Peyer's patch (tissue), 4 donors: ENCODE results near the gene CDH1. TPM values are rescaled to one million over a fixed set of nuclear protein-coding genes. Genes with fewer than 3 reads are reported as not detected.

ENCODE experiments used
- DNase-seq, 3 donors: peaks; one replicate each; pipeline ENCODE4 v3.0.0-alpha.2; 2017 to 2019
- H3K27ac ChIP-seq, 4 donors: fragments of 200-600 bp; sonication (generic); one replicate each; pipeline ENCODE4 v1.5.1; 2016 to 2019
- H3K27me3 ChIP-seq, 2 donors: fragments of 200-600 bp; sonication (generic); one replicate each; pipeline ENCODE4 v1.5.1; 2019
- H3K36me3 ChIP-seq, 3 donors: fragments of 200-600 bp; sonication (generic); one replicate each; pipeline ENCODE4 v1.5.1; 2016 to 2019
- H3K4me1 ChIP-seq, 4 donors: fragments of 200-600 bp; sonication (generic); one replicate each; pipeline ENCODE4 v1.5.1; 2016 to 2019
- H3K4me3 ChIP-seq, 4 donors: fragments of 200-600 bp; sonication (generic); 1 replicate in 3 of 4; 2 replicates in 1 of 4; pipeline ENCODE4 v1.5.1; 2016 to 2019; ENCODE audit warnings: mild to moderate bottlenecking in 1 of 4
- H3K9me3 ChIP-seq, 4 donors: fragments of 200-600 bp; sonication (generic); one replicate each; pipeline ENCODE4 v1.5.1; 2016 to 2019; ENCODE audit warnings: mild to moderate bottlenecking in 1 of 4
- CTCF ChIP-seq, 6 experiments: fragments of 450-650 bp in 4 of 6; fragments of 200-600 bp in 2 of 6; sonication (generic) in 1 of 6; IDR thresholded peaks; one replicate each; pipeline ENCODE4 v1.5.1; 2017 to 2019; ENCODE audit warnings: antibody characterized with exemption in 6 of 6, mild to moderate bottlenecking in 3 of 6, moderate library complexity in 1 of 6
- POLR2A ChIP-seq, 2 donors: fragments of 450-650 bp; IDR thresholded peaks; one replicate each; pipeline ENCODE4 v1.5.1; 2017; ENCODE audit warnings: antibody characterized with exemption in 2 of 2, mild to moderate bottlenecking in 2 of 2, moderate library complexity in 2 of 2
- total RNA-seq, 4 donors: library from RNA; depleted of rRNA; stranded (reverse); fragments of >200 nt; gene quantifications; one replicate each; pipeline ENCODE4 v1.1.0, GENCODE V29; 2016

CDH1 gene
- total RNA-seq, 4 donors from 2014 or later, result 56.9 to 612 (median 429) TPM

- Histone ChIP-seq H3K4me3 (peak within 1 kb of the TSS; percentile 76 to 99 (median 84)), H3K36me3 (no peaks in the 10 kb centered on the region), H3K27me3 (no peaks in the 10 kb centered on the region), H3K9me3 (no peaks in the 10 kb centered on the region), H3K27ac (peak within 1 kb of the TSS; percentile 79 to 89 (median 84)), H3K4me1 (peaks cover 0 to 5% (median 0%) of the 10 kb centered on the region in 4 donors)
- TF ChIP-seq CTCF (IDR thresholded peaks at IDR 0.05), result no peak
- TF ChIP-seq POLR2A (IDR thresholded peaks at IDR 0.05), result peak in 1 of 2 donors; percentile 13
- DNase-seq, result peak; percentile 83 to 94 (median 87)
These were observed 106.6 kb downstream of the CDH1 start, which contains the start of gene TANGO6 for GRCh38 chr16:68843482-68844210. Gene TANGO6, plus strand, starts transcription at chr16:68843531. Its CDS starts 87 bp downstream, at chr16:68843618.

- peak overlapping the region; percentile 79 to 89 (median 84) for H3K27ac ChIP-seq
- H3K27me3 ChIP-seq, result no peaks in the 10 kb centered on the region
- no peak for DNase-seq
- H3K4me1 ChIP-seq, result peaks cover 0 to 5% (median 0%) of the 10 kb centered on the region in 4 donors
- TF ChIP-seq POLR2A (IDR thresholded peaks at IDR 0.05), result no peak
- TF ChIP-seq CTCF (IDR thresholded peaks at IDR 0.05), result peak in 1 of 6 experiments; percentile 6
- peak overlapping the region; percentile 76 to 99 (median 84) for H3K4me3 ChIP-seq
- no peaks in the 10 kb centered on the region for H3K9me3 ChIP-seq
- no peaks in the 10 kb centered on the region for H3K36me3 ChIP-seq
These were observed 107.1 kb downstream of the CDH1 start for GRCh38 chr16:68844211-68844564.

- H3K27me3 ChIP-seq, result no peaks in the 10 kb centered on the region
- no peak for DNase-seq
- H3K36me3 ChIP-seq, result no peaks in the 10 kb centered on the region
- TF ChIP-seq POLR2A (IDR thresholded peaks at IDR 0.05) (no peak), CTCF (IDR thresholded peaks at IDR 0.05) (no peak)
- peaks cover 0 to 5% (median 0%) of the 10 kb centered on the region in 4 donors for H3K4me1 ChIP-seq
- H3K27ac ChIP-seq, result no peak overlapping the region
- H3K9me3 ChIP-seq, result no peaks in the 10 kb centered on the region
- H3K4me3 ChIP-seq, result no peak overlapping the region
These were observed 111.7 kb downstream of the CDH1 start for GRCh38 chr16:68848786-68849185.

GRCh38 chr16:68850481-68850880, 113.4 kb downstream of the CDH1 start:
- no peak for DNase-seq
- H3K36me3 ChIP-seq, result no peaks in the 10 kb centered on the region
- H3K27ac ChIP-seq, result no peak overlapping the region
- H3K9me3 ChIP-seq, result no peaks in the 10 kb centered on the region
- H3K27me3 ChIP-seq, result no peaks in the 10 kb centered on the region
- TF ChIP-seq POLR2A (IDR thresholded peaks at IDR 0.05) (no peak), CTCF (IDR thresholded peaks at IDR 0.05) (no peak)
- H3K4me3 ChIP-seq, result no peak overlapping the region
- no peaks in the 10 kb centered on the region for H3K4me1 ChIP-seq

GRCh38 chr16:68851601-68852000, 114.5 kb downstream of the CDH1 start:
- H3K27ac ChIP-seq, result no peak overlapping the region
- DNase-seq, result no peak

More at GRCh38 chr16:68851601-68852000, 114.5 kb downstream of the CDH1 start:
- no peaks in the 10 kb centered on the region for H3K4me1 ChIP-seq
- no peaks in the 10 kb centered on the region for H3K27me3 ChIP-seq
- no peak overlapping the region for H3K4me3 ChIP-seq
- H3K36me3 ChIP-seq, result no peaks in the 10 kb centered on the region
- no peaks in the 10 kb centered on the region for H3K9me3 ChIP-seq
- TF ChIP-seq CTCF (IDR thresholded peaks at IDR 0.05), result no peak
- no peak for TF ChIP-seq POLR2A (IDR thresholded peaks at IDR 0.05)
